Thoracic aorta (tissue), 2 donors: ENCODE data around the gene ATG2A. TPM values are rescaled to one million over a fixed set of nuclear protein-coding genes. Genes with fewer than 3 reads are reported as not detected.

Experiments
- ATAC-seq: fragments of 150-250 bp; one replicate; pipeline ENCODE4 v1.8.0; 2017; ENCODE audit warnings: low read depth; ENCODE audit not compliant: insufficient number of reproducible peaks, low FRiP score
- DNase-seq: peaks from one replicate; pipeline ENCODE4 v3.0.0-alpha.2; 2020; ENCODE audit warnings: low spot score
- H3K27ac ChIP-seq, 2 donors: fragments of 200-600 bp; sonication (generic); 1 replicate in 1 of 2; 2 replicates in 1 of 2; pipeline ENCODE4 v1.5.1; 2016; ENCODE audit warnings: mild to moderate bottlenecking in 2 of 2, moderate library complexity in 2 of 2
- H3K27me3 ChIP-seq: fragments of 200-600 bp; sonication (generic); replicated peaks from 2 replicates; pipeline ENCODE4 v1.6.0; 2016; ENCODE audit warnings: mild to moderate bottlenecking; ENCODE audit not compliant: insufficient read depth
- H3K36me3 ChIP-seq: fragments of 200-600 bp; sonication (generic); one replicate; pipeline ENCODE4 v1.5.1; 2016
- H3K4me1 ChIP-seq, 2 donors: fragments of 200-600 bp; sonication (generic); 1 replicate in 1 of 2; 2 replicates in 1 of 2; pipeline versions ENCODE4 v1.5.1 to v1.6.0; 2016; ENCODE audit warnings: low read depth in 2 of 2, mild to moderate bottlenecking in 1 of 2; ENCODE audit not compliant: control insufficient read depth in 1 of 2
- H3K4me3 ChIP-seq: fragments of 200-600 bp; sonication (generic); 2 replicates; pipeline ENCODE4 v1.5.1; 2016; ENCODE audit warnings: mild to moderate bottlenecking
- H3K9me3 ChIP-seq: fragments of 200-600 bp; sonication (generic); 2 replicates; pipeline ENCODE4 v1.5.1; 2016
- CTCF ChIP-seq: fragments of 200-600 bp; sonication (generic); IDR thresholded peaks from one replicate; pipeline ENCODE4 v1.5.1; 2019; ENCODE audit warnings: antibody characterized with exemption
- total RNA-seq, 2 donors: library from RNA; depleted of rRNA; stranded (reverse); fragments of >200 nt; gene quantifications; one replicate each; pipeline versions ENCODE4 v1.1.0 to v1.2.3, GENCODE V29; 2016

The ATG2A gene
- total RNA-seq, 2 donors from 2014 or later = 18.5 to 35.2 TPM

DNA sequence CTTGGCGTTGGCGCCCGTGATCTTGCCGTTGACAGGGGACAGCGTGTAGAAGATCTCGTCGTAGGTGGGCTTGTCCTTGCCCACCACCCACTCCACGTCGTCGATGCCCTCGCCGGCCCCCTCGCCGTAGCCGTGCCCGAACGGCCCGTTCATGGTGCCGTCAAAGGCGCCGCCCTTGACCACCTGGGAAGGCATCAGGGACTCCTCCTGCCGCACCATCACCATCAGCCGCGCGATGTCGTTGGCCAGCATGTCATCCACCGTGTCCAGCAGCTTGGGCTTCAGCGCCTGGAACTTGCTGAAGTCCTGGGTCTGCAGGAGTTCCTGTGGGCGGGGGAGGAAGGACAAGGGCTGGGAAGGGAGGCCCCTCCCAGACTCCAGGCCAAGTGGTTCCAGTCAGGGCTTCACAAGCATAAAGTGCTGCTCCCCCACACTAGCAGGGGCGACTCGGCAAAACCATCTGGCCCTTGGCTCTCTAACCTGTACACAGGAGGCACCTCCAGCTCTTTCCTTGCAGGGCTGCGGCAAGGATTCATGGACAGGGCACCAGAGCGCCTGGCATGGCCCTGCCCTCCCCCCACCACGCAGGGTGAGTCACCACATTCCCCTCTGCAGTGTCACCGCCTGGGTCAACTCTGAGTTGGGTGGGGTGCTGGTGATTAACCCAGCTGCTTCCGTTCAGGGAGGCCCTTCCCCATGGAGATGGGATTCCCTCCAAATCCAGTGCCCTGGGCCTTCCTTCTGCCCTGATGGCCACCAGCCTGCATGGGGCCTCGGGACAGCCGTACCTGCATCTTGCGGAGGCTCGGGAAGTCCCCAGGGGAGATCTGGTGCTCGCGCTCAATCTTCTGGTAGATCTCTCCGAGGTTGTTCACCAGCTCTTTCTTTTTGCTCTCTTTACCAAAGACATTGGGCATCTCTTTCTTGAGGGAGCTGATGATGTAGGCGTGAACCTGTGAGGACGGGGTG, 62.2 kb downstream of the ATG2A start:
- peaks cover 52 to 83% of the 10 kb centered on the region in 2 donors for H3K4me1 ChIP-seq
- TF ChIP-seq CTCF = no peak
- peaks cover 33% of the 10 kb centered on the region for H3K36me3 ChIP-seq
- H3K27me3 ChIP-seq = no peaks in the 10 kb centered on the region
- DNase-seq = peak; percentile 88
- H3K9me3 ChIP-seq = no peaks in the 10 kb centered on the region
- peak; percentile 58 for ATAC-seq
- H3K4me3 ChIP-seq = peak overlapping the region; percentile 35
- H3K27ac ChIP-seq = peak overlapping the region; percentile 83 to 96

- Histone ChIP-seq H3K27ac (peak overlapping the region; percentile 83 to 96), H3K4me3 (no peak overlapping the region), H3K9me3 (no peaks in the 10 kb centered on the region), H3K36me3 (peaks cover 26% of the 10 kb centered on the region), H3K4me1 (peaks cover 52 to 83% of the 10 kb centered on the region in 2 donors), H3K27me3 (no peaks in the 10 kb centered on the region)
- DNase-seq (no peak), ATAC-seq (no peak)
- no peak for TF ChIP-seq CTCF
Observed at GRCh38 chr11:64854157-64854533, 62.9 kb downstream of the ATG2A start.

DNA sequence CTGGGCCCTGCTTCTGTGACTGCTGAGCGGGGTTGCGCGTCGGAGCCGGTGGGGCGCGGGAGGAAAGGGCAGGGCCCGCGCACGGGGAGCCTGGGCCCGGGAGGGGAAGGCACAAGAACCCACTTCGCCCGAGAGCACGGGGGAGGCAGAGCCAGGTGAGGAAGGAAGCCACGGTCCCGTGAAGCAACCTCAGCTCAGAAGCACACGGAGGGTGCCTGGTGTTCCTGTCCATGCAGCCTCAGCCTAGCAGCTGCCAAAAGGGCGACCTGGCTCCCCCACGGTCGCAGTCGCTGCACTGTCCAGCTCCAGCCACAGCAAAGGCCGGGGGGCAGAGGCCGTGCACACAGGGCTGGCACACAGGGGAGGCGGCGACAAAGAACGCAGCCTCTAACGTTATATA, 63.3 kb downstream of the ATG2A start:
- Histone ChIP-seq H3K27me3 (no peaks in the 10 kb centered on the region), H3K36me3 (peaks cover 21% of the 10 kb centered on the region), H3K9me3 (no peaks in the 10 kb centered on the region), H3K27ac (peak overlapping the region; percentile 83 to 96), H3K4me1 (peaks cover 47 to 83% of the 10 kb centered on the region in 2 donors), H3K4me3 (no peak overlapping the region)
- DNase-seq (no peak), ATAC-seq (no peak)
- TF ChIP-seq CTCF = no peak

- DNase-seq = no peak
- TF ChIP-seq CTCF = no peak
- Histone ChIP-seq H3K9me3 (no peaks in the 10 kb centered on the region), H3K36me3 (peaks cover 18% of the 10 kb centered on the region), H3K4me1 (peaks cover 47 to 80% of the 10 kb centered on the region in 2 donors), H3K4me3 (no peak overlapping the region), H3K27me3 (no peaks in the 10 kb centered on the region), H3K27ac (peak overlapping the region; percentile 83 to 96)
- ATAC-seq = no peak
Observed at GRCh38 chr11:64852804-64853509, 64.1 kb downstream of the ATG2A start.

DNA sequence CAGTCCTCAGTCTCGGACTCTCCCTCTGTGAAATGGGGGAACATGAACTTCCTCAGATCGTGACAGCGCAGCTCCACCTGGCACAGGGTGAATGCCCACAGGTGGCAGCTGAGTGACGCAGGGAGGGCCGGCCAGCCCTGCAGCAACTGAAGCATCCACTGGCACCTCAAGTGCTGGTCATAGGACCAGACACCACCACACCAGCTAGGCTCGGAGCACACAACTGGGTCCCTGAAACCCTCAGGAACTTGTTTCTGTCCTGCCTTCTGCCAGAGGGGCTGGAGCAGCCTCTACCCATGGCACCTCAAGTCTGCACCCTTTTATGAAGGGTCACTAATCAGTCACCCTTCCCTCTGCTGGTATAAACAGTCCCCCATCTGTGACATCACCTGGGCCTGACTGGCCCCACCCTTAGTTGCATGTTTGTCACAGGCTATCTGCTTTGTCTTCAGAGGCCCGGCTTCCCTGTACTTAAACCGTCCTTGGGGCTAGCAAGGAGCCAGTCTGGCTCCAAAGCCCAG, 65.1 kb downstream of the ATG2A start:
- no peak overlapping the region for H3K4me3 ChIP-seq
- no peaks in the 10 kb centered on the region for H3K9me3 ChIP-seq
- no peaks in the 10 kb centered on the region for H3K27me3 ChIP-seq
- H3K36me3 ChIP-seq = peaks cover 18% of the 10 kb centered on the region
- DNase-seq (no peak), ATAC-seq (no peak)
- TF ChIP-seq CTCF = no peak
- peak overlapping the region; percentile 69 to 96 for H3K27ac ChIP-seq
- H3K4me1 ChIP-seq = peaks cover 41 to 76% of the 10 kb centered on the region in 2 donors
